ENCODE measurements around the gene RARS2.
"Not testable (repeated sequence)": the region's sequence is repeated elsewhere in the genome, so short reads cannot be mapped to it uniquely, and the experiment has no call there.

Gene RARS2

GRCh38 chr6:87501809-87502572 is 87.8 kb downstream of the RARS2 start:
- CTCF ChIA-PET: no interaction called here
- no peak for TF ChIP-seq CTCF (IDR thresholded peaks at IDR 0.05; ENCODE audit: insufficient read depth, low read length, missing control alignments)
- H3K4me3 ChIP-seq (ENCODE audit: low read depth, low read length): no peak overlapping the region
- no peak for DNase-seq (ENCODE audit: low read depth, low spot score)
- POLR2A ChIA-PET: interaction anchor here (0.8 kb wide), 1 partner anchor 30 kb away, joined by 3 read pairs; no protein-coding TSS in a partner anchor

GRCh38 chr6:87498048-87498447 is 91.7 kb downstream of the RARS2 start:
- ChIA-PET CTCF (no interaction called here), POLR2A (no interaction called here)
- DNase-seq (ENCODE audit: low read depth, low spot score): no peak
- TF ChIP-seq CTCF (IDR thresholded peaks at IDR 0.05; ENCODE audit: insufficient read depth, low read length, missing control alignments): no peak
- no peak overlapping the region for H3K4me3 ChIP-seq (ENCODE audit: low read depth, low read length)

- ChIA-PET CTCF (interaction anchor here (0.7 kb wide), 1 partner anchor 15 kb away, joined by 3 read pairs; no protein-coding TSS in a partner anchor), POLR2A (no interaction called here)
- no peak overlapping the region for H3K4me3 ChIP-seq (ENCODE audit: low read depth, low read length)
- no peak for DNase-seq (ENCODE audit: low read depth, low spot score)
- no peak for TF ChIP-seq CTCF (IDR thresholded peaks at IDR 0.05; ENCODE audit: insufficient read depth, low read length, missing control alignments)
Observed at GRCh38 chr6:87494761-87495422, 94.9 kb downstream of the RARS2 start.

GRCh38 chr6:87489326-87489725 is 100.5 kb downstream of the RARS2 start:
- H3K4me3 ChIP-seq (ENCODE audit: low read depth, low read length); CTCF ChIA-PET; POLR2A ChIA-PET; DNase-seq (ENCODE audit: low read depth, low spot score): not testable (repeated sequence)

GRCh38 chr6:87487555-87487954 is 102.2 kb downstream of the RARS2 start:
- no peak overlapping the region for H3K4me3 ChIP-seq (ENCODE audit: low read depth, low read length)
- no peak for DNase-seq (ENCODE audit: low read depth, low spot score)
- CTCF ChIA-PET: no interaction called here
- TF ChIP-seq CTCF (IDR thresholded peaks at IDR 0.05; ENCODE audit: insufficient read depth, low read length, missing control alignments): no peak
- POLR2A ChIA-PET: no interaction called here

- H3K4me3 ChIP-seq (ENCODE audit: low read depth, low read length): no peak overlapping the region
- DNase-seq (ENCODE audit: low read depth, low spot score): no peak
- TF ChIP-seq CTCF (IDR thresholded peaks at IDR 0.05; ENCODE audit: insufficient read depth, low read length, missing control alignments): no peak
- ChIA-PET CTCF (no interaction called here), POLR2A (no interaction called here)
Observed at GRCh38 chr6:87484491-87484890, 105.3 kb downstream of the RARS2 start.
